Activated CD4-positive, alpha-beta T cell treated with anti-CD3 and anti-CD28 coated beads, Interleukin-2, amount 50 U/mL, for 1 hour (primary cell): ENCODE data around the gene RNF2.

Experiments used
- DNase-seq: peaks from one replicate; pipeline ENCODE4 v3.0.0-alpha.2; 2020

RNF2 gene

DNA sequence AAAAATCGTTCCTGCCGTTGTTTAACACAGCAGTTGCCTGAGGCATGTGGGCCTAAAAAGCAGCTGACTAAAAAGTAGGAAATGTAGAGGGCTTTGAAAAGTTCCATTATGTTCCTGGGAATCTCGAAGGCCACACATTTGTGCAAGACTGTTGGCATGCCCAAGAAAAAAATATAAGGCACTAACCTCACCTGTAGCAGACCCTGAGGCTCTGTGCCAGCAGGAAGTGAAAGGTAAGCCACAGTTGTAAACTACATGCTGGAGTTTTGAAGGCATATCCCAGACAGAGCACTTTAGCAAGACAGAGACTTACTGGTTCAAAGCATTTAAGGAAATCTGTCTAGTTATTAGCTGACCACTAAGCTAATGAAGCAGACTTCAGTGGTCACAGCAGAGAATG lies 58.7 kb downstream of the RNF2 start:
- no peak for DNase-seq

GRCh38 chr1:185105121-185105520 lies 59.8 kb downstream of the RNF2 start:
- DNase-seq, result no peak

GRCh38 chr1:185108321-185108720 lies 63.0 kb downstream of the RNF2 start:
- DNase-seq, result no peak

- DNase-seq, result no peak
Observed at GRCh38 chr1:185110145-185110544, 64.8 kb downstream of the RNF2 start.

DNA sequence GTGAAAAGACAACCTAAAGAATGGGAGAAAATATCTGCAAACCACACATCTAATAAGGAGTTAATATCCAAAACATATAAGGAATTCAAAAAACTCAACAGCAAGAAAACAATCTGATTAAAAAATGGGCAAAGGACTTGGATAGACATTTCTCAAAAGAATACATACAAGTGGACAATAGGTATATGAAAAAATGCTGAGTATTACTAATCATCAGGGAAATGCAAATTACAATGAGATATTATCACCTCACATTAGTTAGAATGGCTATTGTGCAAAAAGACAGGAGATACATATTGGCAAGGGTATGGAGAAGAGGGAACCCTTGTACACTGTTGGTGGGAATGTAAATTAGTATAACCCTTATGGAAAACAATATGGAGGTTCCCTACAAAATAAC lies 66.5 kb downstream of the RNF2 start:
- DNase-seq, result no peak

DNA sequence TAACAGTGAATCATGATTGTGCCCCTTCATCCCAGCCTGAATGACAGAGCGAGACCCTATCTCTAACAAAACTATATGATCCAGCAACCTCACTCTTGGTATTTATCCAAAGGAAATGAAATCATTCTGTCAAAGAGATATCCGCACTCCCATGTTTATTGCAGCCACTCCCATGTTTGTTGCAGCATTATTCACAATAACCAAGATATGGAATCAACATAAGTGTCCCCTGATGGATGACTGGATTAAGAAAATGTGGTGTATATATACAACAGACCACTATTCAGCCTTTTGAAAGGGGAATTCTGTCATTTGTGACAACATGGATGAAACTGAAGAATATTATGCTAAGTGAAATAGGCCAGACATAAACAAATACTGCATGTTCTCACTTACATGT lies 67.0 kb downstream of the RNF2 start:
- no peak for DNase-seq

DNA sequence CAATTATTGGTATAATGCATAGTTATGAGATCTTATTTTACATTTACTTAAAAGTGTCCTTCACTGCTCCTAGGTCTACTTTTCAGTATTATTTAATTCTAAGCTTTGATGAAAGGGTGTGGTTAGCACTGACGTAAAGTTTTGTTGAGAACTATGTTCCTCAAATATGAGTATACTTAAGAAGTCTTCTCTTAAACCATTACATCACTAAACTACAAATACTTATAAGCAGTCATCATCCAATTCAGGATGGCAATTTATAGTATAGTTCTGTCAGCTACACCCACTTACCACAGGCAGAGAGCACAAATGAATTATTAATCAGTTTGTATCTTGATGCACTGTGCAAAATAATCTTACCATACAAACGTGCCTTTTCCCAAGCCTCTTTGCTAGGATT lies 84.3 kb downstream of the RNF2 start:
- no peak for DNase-seq

- no peak for DNase-seq
Observed at GRCh38 chr1:185132534-185132933, 87.2 kb downstream of the RNF2 start.

- no peak for DNase-seq
Observed at GRCh38 chr1:185137896-185138545, 92.7 kb downstream of the RNF2 start.

DNA sequence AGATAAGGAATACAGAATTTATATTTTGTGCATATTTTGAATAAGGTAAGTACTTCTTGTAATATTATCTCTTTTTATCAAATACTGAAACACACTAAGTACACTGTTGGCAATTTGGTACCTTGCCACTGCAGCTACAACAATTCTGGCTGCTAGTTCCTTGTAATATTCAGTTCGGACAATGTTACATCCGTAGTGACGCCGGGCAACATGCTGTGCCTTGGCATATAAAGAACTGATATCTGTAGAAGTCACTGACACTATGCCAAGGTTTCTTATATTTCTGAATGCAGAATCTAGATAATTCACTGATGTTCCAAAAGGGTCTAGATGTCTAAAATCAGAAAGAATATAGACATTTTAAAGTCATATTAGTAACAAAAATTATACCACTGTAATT lies 93.9 kb downstream of the RNF2 start:
- DNase-seq, result no peak

DNA sequence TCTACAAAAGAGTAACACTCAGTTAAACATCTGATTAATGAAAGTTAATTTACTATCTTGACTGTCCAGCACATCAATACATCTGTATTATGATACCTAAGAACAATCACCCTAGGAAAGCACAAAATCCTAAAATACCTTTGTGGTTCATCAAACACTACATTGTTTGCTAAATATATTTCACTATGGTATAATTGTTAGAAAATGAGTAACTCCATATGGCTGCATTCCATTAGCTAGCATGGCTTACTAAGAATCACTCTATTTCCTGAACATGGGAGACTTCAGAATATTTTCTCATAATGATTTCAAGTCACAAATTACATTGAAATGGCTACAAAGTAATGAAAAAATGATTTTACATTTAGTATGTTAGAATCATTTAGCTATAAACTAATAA lies 98.9 kb downstream of the RNF2 start:
- DNase-seq, result no peak

DNA sequence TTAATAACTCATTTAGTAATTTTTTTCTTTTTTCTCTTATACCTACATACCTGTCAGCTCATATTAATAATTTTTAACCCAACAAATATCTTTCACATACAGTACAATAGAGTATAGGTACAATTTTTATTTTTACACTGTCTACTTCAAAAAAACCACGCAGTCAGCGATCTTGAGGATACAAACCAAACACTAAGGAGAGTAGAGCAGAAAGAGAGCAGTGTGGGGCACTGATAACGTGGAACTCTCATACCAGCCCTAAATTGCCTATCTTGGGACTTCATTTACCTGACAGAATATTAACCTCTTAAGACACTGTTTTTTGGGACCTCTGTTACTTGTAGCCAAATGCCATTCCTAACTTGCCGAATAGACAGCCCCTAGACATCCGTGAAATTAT lies 105.9 kb downstream of the RNF2 start:
- DNase-seq, result no peak
